CMK (cell line): ENCODE measurements around the gene AKT3.

Source experiments
- DNase-seq: peaks from one replicate; pipeline ENCODE4 v3.0.0-alpha.2; 2010; ENCODE audit warnings: low read depth

The AKT3 gene

GRCh38 chr1:243731301-243731891, 118.6 kb downstream of the AKT3 start:
- no peak for DNase-seq

DNA sequence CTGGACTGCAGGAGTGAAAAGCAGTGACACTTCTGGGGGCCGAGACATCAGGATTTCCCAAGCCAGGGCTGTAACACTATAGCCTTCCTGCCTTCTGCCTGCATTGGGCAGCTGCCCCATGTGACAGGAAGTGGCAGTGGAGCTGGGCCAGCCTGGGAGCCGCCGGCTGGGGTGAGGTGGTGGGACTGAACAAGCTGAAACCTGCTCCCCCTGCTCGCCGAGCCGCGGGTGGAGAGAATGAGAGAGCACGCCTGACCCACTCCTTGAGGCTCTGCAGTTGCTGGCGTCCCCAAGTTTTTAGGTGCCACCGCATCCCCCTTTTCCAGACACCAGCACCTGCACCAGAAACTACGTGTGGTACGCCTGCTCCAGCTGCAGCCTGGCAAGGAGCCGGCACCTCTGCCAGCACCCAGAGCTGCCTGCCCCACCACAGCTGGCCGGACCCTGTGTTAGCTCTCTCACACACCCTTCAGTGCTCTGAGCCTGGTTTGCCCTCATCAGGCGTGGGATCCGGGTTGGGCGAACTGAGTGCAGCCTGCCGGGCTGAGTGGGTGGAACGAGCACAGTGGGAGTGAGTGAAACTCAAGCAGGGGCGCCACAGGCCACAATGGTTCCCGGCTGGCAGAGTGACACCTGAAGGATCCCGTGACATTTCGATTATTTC, 119.4 kb downstream of the AKT3 start:
- DNase-seq, result no peak

DNA sequence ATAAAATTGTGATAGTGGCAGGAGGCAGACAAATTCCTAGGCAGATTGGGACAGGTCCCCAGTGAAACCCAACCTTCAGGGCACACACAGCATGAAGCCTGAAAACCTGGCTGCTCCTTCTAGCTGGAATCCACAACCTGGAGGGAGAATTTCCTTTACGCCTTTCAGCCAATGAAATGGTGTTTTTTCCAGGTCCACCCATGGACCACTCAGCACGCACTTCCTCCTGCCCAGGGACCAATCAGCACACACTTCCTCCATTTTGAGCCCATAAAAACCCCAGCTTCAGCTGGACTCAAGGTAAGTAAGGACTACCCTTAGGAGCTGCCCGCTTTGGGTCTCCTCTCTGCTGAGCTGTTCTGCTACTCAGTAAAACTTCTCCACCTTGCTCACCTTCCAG, 120.1 kb downstream of the AKT3 start:
- DNase-seq, result no peak

- DNase-seq, result no peak
Measured at GRCh38 chr1:243727503-243728203, 122.4 kb downstream of the AKT3 start.

- no peak for DNase-seq
Measured at GRCh38 chr1:243726806-243727502, 123.1 kb downstream of the AKT3 start.

- DNase-seq, result no peak
Measured at GRCh38 chr1:243725846-243726245, 124.2 kb downstream of the AKT3 start.

DNA sequence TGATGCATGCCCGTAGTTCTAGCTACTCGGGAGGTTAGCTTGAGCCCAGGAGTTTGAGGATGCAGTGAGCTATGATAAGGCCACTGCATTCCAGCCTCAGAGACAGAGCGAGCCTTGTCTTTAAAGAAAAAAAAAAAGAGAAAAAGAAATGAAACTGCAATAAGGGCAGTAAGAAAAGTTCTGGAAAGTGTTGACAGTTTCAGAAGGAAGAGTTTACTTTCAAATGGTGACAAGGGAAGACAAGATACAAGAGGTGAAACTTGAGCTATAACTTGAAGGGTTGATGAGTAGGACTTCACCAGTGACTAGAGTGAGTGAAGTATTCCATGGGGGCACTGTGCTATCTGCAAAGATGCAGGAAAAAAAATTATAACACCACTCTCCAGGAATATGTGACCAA, 125.0 kb downstream of the AKT3 start:
- no peak for DNase-seq

DNA sequence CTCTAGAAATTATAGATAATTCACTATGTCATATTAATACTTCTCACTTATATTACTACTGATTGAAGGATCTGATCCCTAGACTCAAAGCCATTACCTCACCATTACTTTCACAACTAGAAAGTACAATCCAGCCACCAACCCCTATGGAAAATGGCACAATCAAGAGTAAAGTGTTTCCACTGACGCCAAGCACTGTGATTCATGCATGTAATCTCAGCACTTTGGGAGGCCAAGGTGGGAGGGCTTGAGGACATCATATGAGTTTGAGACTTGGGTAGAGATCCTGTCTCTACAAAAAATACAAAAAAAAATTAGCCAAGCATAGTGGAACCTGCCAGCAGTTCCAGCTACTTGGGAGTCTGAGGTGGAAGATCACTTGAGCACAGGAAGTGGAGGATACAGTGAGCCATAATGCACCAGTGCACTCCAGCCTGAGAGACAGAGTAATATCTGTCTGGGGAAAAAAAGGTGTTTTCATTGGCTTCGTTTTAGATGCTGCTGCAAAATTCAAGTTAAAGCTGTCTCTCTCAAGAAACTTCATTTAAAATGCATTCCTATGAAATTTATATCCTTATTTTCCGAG, 126.5 kb downstream of the AKT3 start:
- DNase-seq, result no peak

DNA sequence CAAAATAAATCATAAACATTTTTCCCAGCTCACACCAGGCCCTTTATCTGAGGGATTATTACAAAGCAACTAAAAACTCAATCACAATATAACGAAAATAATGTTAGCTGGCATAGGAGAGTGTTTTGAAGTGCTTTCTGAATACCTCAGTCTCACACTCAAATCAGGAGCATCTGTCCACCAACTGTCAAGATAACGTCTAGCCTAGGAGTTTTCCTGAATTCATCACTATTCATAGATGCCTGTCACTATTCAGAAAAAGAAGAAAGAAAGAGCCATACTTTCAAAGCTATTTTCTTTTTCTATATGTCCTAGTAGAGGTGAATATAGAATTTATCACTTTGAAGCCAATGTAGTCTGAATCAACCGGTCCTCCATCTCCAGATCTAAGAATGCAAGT, 127.0 kb downstream of the AKT3 start:
- no peak for DNase-seq

DNA sequence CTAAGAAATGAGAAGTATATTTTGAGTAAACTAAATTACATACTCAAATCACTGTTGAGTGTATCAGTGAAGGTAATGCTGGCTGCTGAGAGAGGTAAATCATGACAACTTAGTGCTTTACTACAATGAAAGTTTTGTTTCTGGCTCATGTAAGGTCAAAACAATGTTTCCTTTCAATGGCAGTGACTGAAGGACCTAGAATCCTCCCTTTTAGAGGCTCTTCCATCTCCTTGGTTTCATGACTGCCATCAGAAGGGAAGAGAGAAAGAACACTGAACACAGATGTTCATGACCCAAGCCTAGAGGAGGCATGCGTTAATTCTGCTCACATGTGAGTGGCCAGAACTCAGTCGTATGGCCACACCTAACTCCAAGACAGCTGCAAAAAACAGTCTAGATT, 130.6 kb downstream of the AKT3 start:
- DNase-seq, result no peak

GRCh38 chr1:243718893-243719292, 131.2 kb downstream of the AKT3 start:
- no peak for DNase-seq

DNA sequence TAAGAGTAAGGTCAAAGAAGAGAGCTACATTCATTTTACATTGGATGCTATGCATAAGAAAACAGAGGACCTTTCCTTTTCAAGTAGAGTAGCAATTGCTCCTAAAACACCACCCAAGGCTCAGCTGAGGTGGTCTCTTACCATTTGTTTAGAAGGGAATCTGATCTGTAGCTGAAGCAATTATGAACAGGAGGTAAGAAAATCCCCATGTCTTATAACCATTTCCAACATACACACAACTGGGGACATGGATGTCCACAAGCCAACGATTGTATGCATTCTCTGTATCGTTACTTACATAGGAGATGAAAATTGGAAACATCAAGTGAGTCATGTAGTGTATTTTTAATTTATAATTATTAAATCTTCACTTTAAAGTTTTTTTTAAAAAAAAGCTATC, 132.0 kb downstream of the AKT3 start:
- DNase-seq, result no peak

DNA sequence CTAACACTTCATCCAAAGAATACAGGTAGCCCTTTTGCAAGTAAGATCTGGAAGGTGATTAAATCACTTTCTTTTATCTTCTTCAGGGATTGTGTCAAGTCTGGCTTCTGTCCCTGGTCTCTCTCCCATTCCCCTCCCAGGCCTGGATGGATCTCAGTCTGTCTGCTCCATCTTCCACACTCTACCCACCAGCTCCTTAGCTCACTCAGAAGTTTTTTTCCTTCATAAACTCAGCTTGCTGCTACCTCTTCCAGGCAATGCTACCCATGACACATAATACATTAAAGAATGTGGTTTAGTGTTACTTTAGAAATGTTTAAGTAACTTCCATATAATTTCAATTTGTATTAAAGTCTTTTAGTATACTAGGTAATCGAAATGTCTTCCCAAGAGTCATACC, 133.1 kb downstream of the AKT3 start:
- DNase-seq, result no peak

DNA sequence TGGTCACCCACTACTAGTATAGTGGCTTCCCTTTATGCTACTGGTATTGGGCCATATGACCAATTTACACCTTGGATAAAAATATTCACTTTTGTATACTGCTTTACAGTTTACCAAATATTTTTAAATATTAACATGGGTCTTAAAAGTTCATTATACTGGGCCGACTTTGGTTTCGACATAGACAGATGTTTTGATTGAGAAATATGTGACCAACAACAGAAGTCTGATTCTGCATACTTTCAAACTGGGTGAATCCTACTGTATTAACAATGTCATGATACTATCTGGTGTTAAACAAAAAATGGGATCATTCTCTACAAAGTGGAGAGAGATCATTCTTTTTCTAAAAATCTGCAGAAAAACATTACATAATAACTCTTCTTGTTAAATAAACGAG, 134.8 kb downstream of the AKT3 start:
- DNase-seq, result no peak

GRCh38 chr1:243713470-243714186, 136.4 kb downstream of the AKT3 start:
- DNase-seq, result no peak

DNA sequence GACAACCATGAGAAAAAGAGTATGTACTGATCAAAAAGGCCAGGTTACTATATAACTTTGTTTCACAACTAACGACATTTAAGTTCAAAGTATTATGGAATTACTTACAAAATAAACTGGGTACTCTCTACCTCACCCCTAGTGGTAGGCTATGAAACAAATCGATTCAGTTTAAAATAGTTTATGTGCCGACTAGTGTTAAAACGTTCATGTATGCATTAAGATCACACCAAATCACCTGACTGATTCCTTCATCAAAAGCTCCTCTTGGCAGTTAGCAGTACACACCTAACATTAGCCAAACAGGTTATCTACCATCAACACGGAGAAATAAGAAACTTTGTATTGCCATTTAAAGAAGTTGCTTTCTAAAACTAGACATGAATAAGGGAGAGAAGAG, 137.1 kb downstream of the AKT3 start:
- DNase-seq, result no peak

DNA sequence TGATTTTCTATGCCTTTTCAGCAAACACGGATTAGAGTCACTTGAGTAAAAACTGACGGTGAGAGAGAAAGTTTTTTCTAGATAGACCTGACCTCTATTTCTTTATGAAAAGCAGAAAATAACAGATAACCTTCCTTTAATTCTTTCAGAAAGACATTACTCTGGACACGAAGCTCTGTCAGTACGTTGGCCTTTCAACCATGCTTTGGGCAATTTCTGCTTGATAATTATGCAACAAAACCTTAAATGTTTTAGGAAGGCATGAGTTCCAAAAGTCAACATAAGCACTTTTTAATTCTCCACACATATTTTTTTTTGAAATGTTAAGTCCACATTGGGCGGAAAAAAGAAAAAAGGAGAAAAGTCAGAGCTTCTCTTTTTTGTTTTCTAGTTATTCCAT, 137.8 kb downstream of the AKT3 start:
- DNase-seq, result no peak

- DNase-seq, result no peak
Measured at GRCh38 chr1:243710467-243710866, 139.6 kb downstream of the AKT3 start.

DNA sequence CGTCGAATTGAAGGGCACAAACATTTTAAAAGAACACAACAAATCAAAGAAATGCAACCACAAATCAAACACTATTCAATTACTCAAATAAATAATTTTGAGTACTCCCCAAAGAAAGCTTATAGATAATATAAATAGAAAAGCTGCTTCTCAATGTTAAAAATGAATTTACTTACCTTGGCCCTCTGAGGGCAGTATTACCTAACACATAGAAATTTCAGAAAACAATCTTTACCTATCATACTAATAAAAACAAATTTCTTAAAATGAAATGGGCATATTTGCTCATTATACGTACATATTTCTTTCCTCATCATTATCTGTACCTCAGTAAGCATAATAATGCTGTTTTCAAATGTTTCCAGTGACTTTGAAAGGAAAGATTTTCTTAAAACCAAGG, 141.8 kb downstream of the AKT3 start:
- no peak for DNase-seq

DNA sequence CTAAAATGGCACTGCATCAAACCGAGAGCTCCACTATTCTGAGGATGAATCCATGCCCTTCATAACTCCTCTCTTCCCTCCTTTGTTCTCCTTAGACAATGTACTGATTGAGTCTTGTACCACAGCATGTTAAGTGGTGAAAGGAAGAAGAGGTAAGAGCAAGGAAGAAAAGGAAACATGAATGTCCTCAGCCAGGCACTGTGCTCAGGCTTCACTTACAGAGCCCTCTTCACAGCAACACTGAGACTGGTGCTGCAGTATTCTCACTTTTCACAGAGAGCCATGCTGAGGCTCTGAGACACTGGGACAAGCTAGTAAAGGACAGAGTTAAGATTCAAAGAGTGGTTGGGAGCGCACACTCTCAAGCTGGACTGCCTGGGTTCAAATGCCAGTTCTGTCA, 143.5 kb downstream of the AKT3 start:
- no peak for DNase-seq

- DNase-seq, result no peak
Measured at GRCh38 chr1:243705585-243705984, 144.5 kb downstream of the AKT3 start.

DNA sequence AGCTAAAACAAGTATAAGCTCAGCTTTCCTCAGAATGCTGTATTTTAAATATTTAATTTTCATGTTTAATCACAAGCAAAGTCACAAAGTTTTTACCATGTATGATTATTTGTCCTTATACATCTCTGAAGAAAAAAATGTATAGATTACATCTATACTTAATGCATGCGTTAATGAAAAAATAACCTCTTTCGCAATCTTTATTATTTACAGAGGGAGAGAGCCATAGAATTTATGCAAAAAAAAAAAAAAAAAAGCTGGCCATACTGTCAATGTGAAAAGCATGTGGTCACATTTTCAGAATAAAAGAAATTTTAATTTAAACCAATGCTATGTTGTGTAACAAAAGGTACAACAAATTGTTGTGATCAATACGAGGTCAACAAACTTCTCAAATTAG, 148.2 kb downstream of the AKT3 start:
- no peak for DNase-seq
